GM12873 (cell line): ENCODE data around the gene GALNT15.

ENCODE experiments used
- CTCF ChIP-seq: IDR thresholded peaks from 2 replicates; pipeline ENCODE4 v1.5.1; 2012; ENCODE audit warnings: low read depth, mild to moderate bottlenecking, moderate library complexity, low read length, control low read depth; ENCODE audit not compliant: insufficient read depth; ENCODE audit errors: missing control alignments

Gene GALNT15

GRCh38 chr3:16264174-16264707, 89.8 kb downstream of the GALNT15 start:
- TF ChIP-seq CTCF: no peak

- no peak for TF ChIP-seq CTCF
Observed at GRCh38 chr3:16264708-16265454, 90.4 kb downstream of the GALNT15 start, which contains the start of the genes DPH3 and OXNAD1. Gene DPH3, minus strand, starts transcription at chr3:16264943. Its CDS starts 67 bp downstream, at chr3:16264876. Gene OXNAD1, plus strand, starts transcription at chr3:16265212. Its CDS starts 5,741 bp downstream, at chr3:16270953.

GRCh38 chr3:16265455-16265786, 90.9 kb downstream of the GALNT15 start:
- TF ChIP-seq CTCF: no peak

- no peak for TF ChIP-seq CTCF
Observed at GRCh38 chr3:16266714-16267113, 92.2 kb downstream of the GALNT15 start.

GRCh38 chr3:16270855-16271254, 96.4 kb downstream of the GALNT15 start:
- no peak for TF ChIP-seq CTCF

GRCh38 chr3:16272588-16272987, 98.1 kb downstream of the GALNT15 start:
- no peak for TF ChIP-seq CTCF

- TF ChIP-seq CTCF: no peak
Observed at GRCh38 chr3:16273867-16274266, 99.4 kb downstream of the GALNT15 start.
